Stimulated activated naive CD4-positive, alpha-beta T cell (primary cell): ENCODE measurements around the gene TACC3.

Source experiments
- DNase-seq, 6 experiments: peaks; one replicate each; lab custom pipeline; 2025; lab: John Stamatoyannopoulos, UW

The TACC3 gene

DNA sequence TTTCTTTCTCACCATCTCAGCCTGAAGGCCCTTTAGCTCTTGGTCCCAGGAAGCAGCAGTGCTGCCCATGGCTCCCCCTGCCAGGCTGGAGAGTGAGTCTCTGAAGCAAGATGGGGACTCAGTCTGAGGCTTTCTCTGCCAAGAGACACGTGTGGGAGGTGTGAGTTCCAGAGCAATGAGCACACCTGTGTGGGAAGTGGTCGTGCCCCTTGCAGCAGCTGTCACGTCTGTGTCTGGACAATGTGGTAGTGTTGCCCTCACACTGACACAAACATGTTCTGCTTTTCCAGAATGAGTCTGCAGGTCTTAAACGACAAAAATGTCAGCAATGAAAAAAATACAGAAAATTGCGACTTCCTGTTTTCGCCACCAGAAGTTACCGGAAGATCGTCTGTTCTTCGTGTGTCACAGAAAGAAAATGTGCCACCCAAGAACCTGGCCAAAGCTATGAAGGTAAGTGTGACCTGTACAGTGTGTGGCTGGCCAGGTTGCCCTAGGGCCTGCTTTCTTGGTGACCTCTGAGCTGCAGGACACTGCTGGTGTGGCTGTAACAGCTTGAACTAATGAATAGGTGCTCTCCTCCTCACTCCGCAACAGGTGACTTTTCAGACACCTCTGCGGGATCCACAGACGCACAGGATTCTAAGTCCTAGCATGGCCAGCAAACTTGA is 1.9 kb downstream of the TACC3 start:
- DNase-seq: peak; percentile 15 to 80 (median 52)

DNA sequence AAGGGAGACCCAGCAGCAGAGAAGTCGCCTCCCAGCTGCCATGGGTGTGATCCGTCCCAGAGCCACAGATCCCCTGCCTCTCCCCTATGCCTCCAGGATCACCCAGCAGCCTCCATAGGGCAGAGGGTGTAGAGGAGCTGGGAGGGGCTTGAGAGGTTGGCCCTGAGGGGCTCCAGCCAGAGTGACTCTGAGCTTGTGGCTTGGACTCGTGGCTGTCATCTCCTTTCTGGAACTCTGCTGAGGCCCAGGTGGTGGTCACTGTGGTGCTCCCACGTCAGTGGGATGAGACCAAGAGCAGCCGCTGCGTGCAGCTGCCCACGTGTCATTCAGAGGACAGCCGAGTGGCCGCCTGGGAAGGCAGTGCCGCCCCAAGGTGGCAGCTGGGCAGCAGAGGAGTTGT is 4.2 kb downstream of the TACC3 start:
- no peak for DNase-seq

DNA sequence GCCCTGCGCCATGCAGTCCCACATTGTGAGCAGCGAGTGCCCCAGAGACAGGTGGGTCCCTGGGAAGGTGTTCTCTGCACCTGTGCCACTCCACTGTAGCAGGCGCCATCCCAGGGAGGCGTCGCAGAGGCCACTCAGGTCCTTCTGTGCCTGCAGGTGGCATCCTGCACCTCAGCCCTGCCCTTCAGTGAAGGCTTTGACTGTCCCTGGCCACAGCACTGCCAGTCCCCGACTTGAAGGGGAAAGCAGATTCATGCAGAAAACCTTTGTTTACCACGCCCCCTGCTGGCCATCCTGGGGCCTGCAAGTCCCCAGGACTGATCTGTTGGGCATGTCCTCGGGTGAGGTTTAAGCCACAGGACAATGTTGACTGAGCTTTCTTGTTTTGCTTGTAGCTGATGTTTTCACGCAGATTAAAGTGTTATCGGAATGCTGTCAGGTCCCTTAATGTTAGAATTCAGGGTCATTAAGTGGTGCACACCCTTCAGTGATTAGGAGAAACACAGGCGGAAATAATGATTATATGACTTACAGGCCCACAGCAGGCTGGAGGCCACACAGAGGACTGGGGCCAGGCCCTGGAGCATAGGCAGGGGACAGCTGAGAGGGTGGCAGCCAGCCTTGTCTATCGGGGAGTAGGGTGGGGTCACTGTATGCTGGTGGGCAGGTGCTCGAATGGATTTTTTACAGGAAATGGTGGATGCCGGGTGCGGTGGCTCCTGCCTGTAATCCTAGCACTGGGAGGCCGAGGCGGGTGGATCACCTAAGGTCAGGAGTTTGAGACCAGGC is 5.0 kb downstream of the TACC3 start:
- peak; percentile 61 to 91 (median 86) for DNase-seq

DNA sequence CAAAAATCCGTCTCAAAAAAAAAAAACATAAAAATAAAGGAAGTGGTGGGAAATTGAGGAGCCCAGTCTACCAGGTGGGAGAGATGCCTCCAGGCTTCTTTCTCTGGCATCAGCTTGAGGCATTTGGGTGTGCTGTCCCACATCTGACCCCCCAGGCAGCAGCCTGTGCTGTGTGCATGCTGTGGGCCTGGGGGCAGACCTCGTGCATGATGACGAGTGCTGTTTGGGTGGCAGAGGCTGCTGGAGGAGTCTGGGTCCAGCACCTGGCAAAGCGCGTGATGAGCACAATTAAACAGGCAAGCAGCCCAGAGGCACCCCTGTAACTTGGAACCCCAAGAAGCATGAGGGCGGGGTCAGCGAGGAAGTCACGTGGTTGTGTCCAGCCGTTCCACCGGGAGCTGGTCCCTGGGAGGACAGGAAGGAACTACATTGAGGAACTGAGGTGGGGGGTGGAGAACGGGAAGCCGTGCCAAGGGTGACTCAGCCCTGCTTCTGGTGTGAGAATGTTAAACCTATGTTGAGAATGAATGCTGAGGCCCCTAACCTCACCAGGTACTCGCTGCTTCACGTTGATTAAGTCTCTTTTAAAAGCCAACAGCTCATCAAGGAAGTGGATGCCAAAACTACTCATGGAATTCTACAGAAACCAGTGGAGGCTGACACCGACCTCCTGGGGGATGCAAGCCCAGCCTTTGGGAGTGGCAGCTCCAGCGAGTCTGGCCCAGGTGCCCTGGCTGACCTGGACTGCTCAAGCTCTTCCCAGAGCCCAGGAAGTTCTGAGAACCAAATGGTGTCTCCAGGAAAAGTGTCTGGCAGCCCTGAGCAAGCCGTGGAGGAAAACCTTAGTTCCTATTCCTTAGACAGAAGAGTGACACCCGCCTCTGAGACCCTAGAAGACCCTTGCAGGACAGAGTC is 6.1 kb downstream of the TACC3 start:
- DNase-seq: no peak

DNA sequence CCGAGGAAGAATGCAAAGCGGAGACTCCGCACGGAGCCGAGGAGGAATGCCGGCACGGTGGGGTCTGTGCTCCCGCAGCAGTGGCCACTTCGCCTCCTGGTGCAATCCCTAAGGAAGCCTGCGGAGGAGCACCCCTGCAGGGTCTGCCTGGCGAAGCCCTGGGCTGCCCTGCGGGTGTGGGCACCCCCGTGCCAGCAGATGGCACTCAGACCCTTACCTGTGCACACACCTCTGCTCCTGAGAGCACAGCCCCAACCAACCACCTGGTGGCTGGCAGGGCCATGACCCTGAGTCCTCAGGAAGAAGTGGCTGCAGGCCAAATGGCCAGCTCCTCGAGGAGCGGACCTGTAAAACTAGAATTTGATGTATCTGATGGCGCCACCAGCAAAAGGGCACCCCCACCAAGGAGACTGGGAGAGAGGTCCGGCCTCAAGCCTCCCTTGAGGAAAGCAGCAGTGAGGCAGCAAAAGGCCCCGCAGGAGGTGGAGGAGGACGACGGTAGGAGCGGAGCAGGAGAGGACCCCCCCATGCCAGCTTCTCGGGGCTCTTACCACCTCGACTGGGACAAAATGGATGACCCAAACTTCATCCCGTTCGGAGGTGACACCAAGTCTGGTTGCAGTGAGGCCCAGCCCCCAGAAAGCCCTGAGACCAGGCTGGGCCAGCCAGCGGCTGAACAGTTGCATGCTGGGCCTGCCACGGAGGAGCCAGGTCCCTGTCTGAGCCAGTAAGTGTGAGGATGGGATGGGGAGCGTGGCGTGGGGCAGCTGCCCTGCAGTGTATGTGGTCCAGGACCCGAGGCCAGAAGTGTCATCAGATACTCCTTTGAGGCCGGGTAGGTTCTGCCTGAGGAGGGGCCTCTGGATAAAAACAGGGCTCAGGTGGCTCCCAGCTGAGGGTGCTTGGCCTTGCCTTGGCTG is 7.0 kb downstream of the TACC3 start:
- no peak for DNase-seq

DNA sequence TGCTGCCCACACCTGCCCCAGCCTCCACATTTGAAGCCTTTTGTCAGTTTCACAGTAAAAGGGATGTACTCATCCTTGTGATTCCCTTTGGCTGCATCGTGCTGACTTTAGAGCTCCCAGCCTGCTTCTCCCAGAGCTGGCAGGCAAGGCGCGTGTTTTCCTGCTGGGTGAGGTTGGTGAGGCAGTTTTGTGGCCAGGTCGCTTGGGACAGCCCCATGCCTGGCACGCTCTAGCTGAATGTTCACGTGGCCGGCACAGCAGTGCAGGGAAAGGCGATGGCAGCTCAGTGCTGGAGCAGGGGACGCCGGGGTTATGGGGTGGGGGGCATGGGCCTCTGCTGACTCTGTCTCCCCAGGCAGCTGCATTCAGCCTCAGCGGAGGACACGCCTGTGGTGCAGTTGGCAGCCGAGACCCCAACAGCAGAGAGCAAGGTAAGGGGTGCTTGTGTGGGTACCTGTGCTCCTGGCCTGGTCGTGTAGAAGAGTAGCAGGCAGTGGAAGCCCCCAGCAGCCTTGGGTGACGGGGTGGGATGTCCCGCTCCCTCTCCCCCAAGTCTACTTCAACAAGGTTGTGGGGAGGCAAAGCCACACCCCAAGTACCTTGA is 9.3 kb downstream of the TACC3 start:
- no peak for DNase-seq

DNA sequence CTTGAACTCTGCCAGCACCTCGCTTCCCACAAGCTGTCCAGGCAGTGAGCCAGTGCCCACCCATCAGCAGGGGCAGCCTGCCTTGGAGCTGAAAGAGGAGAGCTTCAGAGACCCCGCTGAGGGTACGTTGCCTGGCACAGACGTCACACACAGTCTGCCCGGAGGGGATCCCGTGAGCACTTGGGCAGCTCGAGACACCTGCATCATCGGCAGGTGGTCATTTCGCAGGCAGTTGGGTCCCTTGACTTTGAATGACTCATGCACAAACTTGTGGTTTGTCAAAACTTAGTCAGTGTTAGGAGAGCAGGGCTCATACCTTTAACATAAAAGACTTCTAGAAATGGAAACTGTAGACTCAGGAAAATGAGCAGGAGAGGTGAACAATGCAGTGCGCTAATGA is 9.9 kb downstream of the TACC3 start:
- DNase-seq: no peak

DNA sequence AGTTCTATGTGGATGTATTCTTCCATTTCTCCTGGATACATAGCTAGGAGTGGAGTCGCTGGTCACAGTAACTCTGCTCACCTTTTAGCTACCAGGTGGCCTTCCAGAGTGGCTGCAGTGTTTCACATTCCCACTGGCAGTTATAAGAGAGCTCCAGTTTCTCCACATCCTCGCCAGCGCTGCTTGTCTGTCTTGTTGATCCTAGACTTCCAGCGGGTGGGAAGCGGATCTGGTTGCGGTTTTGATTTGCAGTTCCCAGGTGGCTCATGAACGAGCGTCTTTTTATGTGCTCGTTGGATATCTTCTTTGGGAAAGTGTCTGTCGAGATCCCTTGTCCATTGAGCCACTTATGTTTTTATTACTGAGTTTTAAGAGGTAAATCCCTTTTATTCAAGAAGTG is 11.6 kb downstream of the TACC3 start:
- DNase-seq: no peak

DNA sequence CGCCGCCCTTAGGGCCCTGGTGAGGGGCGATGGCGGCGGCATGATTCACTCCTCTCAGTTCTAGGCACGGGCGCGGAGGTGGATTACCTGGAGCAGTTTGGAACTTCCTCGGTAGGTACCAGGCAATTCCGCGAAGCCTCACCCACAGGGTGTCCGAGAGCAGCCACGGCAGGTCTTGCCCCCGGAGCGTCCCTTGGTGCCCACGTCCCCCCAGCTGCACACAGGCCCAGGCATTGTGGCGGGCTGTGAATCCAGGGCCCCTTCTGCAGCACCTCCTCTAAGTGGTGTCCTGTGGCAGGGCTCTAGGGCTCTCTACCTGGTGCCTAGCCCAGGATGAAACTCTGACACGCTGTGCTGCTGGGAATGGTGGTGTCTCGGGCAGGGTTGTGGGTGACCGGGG is 13.9 kb downstream of the TACC3 start:
- DNase-seq: no peak

DNA sequence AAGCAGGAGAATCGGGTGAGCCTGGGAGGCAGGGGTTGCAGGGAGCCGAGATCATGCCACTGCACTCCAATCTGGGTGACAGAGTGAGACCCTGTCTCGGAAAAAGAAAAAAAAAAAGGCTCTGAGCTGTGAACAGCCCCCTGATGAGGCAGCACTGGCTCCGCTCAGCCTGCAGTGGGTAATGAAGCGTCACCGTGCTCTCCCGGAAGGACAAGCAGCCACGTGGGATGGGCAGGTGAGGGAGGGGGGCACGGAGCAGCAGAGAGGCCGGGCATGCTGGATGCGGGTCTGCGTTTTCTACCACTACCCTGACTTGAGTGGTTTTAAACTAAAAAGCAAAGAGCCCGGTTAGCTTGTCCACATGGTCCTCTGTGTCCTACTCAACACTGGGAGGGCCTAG is 15.5 kb downstream of the TACC3 start:
- DNase-seq: no peak

DNA sequence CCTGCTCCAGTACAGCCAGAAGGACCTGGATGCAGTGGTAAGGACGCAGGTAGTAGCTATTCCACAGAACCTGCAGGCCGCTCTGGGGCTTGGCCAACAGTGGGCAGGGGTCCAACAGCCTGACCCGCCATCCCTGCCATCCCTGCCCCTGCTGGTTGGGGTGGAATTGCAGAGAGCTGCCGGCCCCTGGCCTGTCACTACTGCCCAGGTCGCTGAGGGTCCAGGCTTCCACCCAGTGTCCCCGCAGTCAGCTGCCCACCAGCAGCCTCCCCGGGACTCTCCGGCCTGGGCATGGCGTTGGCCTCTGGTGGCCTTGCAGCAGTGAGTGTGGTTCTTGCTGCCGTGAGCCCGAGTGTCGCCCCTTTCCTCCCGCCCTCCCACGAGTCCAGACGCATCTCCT is 16.3 kb downstream of the TACC3 start:
- DNase-seq: no peak

DNA sequence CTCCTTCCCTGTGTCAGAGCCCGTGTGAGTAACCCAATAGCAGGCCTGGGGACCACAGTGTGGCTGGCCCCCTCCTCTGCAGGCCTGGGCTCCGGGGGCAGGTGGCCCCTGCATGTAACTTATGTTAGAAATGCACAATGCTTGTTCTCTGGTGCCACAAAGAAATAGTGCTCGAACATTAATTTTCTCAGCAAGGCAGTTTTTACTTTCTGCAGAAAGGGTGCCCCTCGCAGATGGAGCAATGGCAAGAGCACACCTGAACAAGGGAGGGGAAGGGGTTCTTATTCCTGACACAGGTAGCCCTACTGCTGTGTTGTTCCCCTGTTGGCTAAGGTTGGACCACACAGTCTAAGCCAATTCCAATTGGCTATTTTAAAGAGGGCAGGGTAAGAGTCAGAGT is 17.1 kb downstream of the TACC3 start:
- no peak for DNase-seq

DNA sequence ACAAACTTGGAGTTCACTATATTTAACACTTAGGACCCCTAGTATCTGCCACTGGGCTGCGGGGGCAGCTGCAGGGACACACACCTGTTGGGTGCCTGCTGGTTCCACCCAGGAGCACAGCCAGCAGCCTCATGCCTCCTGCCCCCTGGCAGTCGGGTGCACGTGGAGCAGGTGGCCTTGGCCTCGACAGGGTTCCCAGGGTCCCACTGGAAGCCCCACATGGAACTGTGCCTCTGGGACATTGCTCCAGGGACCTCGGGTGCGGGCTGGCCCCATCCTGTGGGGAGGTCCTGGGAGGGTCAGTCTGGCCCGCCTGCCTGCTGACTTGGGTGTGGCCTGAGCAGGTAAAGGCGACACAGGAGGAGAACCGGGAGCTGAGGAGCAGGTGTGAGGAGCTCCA is 18.0 kb downstream of the TACC3 start:
- no peak for DNase-seq

DNA sequence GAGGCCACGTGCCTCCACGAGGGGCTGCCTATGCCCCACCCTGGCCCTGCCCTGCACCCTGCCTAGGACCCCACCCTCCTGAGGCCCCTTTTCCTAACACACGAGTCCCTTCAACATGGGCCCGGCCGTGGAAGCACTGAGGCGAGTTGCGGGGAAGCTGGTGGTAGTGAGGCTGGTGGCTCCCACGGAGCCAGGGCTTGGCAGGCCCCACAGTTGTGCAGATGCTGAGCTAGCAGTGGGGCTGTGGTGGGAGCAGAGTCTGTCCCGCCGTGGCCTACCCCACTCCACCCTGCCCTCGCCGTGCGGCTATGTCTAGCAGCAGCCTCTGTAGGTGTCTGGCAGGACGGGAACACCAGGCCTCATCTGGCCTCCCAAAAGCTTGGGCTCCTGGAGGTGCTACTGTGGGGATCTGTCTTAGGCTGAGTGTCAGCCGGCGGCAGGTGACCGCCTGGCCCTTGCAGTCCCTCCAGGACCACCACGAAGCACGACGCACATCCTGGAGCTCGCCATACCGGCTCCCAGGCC is 18.8 kb downstream of the TACC3 start:
- no peak for DNase-seq

DNA sequence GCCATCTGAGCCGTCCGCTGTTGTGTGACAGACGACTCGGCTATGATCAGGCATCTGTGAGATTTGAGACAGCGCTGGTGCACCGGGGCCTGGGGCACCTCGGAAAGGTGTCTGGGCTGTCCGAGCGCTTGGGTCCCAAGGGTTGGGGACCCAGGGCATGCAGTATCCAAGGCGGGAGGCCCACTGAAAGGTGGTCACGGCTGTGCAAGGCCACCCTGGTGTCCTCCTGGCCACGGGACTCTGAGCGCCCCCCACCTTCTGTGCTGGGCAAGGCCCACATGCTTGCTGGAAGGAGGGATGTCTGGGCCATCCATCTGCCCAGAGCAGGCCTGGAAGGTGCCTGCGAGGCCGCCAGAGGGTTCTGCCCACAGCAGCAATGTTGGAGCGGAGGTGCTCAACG is 19.9 kb downstream of the TACC3 start:
- DNase-seq: no peak

DNA sequence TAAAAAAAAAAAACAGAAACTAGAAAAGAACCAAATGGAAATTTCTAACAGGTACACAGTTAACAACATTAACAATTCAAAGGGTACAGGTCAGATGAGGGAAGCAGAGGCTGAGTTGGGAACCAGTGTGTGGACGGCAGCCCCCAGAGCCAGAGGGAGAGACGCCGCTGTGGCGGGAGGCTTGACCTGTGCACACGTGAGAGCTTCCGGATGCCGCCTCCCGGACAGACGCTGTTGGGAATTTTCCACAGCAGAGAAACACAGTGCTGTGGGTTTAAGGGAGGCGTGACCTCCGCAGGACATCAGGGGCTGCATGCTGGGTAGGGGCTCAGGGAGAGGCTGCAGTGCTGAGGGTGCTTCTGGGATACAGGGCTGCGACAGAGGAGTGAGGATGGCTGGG is 22.2 kb downstream of the TACC3 start:
- DNase-seq: no peak

DNA sequence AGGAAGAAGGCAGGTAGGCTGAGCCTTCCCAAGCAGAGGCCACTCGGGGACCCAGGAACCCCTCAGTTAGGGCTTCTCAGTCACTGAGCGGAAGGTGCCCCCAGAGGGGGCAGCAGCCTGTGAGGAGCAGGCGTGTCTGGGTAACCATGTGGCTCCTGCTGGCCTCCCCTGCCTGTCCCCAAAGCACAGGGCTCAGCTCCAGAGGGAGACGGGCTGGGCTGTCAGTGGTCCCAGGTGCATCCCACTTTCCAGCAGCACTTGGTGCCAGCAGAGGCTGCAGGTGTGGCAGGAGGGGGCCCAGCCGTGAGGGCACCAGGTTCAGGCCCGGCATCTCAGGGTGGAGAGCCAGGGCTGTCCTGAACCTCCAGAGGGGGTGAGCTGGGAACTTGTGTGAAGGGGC is 22.7 kb downstream of the TACC3 start:
- no peak for DNase-seq

DNA sequence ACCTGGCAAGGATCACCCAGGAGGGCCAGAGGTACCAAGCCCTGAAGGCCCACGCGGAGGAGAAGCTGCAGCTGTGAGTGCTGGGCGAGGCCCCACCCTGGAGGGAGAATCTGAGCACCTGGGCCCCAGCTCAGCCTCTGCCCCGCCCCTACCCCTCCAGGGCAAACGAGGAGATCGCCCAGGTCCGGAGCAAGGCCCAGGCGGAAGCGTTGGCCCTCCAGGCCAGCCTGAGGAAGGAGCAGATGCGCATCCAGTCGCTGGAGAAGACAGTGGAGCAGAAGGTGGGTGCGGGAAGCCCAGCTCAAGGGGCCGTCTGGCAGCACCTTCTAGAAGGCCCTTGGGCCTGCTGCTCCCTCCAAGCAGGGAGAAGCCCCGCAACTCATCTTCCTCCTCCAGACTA is 23.2 kb downstream of the TACC3 start:
- DNase-seq: no peak

DNA sequence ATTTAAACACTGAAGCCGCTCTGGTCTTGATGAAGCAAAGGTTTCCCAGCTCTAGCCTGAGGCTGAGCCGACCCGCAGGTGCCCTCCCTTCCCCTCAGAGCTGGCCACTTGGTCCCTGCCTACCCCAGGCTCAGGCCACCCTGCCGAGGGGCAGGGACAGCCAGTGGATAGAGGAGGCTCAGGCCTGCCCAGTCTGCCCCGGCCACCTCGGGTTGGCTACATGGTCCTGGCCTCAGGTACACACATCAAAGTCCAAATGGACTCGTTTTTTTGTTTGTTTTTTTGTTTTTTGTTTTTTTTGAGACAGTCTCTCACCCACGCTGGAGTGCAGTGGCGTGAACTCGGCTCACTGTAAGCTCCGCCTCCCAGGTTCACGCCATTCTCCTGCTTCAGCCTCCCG is 23.8 kb downstream of the TACC3 start:
- DNase-seq: no peak

DNA sequence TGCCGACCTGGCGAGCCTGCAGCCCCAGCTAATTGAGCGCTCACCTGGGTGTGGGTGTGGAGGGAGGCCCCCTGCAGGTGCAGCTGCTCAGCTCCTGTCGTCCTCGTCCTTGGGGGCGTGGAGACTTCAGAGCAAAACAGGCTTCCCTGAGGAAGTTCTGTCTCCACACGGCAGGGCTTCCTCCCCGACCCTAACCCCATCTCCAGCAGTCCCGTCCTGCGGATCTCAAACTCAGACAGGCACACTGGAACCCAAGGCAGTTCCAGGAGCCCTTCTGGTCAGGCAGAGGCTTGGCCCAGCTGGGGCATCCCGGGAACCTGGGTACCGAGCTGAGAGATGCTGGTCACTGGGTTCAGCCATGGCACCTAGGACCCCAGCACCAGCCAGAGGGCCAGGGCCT is 24.4 kb downstream of the TACC3 start:
- DNase-seq: no peak

DNA sequence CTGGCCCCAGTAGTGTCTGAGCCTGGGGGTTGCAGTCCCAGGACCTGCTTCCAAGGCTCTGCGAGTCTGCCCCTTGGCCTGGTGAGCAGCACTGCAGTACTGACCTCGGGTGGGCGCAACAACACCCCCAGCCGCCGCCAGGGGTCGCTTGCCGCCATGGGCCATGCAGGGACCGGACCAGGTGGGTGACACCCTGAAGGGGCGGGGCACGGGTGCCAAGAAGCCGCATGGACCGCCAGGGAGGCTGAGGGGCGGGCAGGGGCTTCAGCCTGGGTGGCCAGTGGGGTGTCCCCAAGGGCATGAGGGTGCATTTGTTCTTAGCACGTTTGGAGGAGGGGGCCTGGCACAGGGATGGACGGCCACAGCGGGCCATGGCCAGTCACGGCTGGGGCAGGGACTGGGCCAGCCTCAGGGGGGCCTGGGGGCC is 25.0 kb downstream of the TACC3 start:
- DNase-seq: peak; percentile 17 to 70 (median 56)
